Posterior vena cava (tissue), 2 donors: ENCODE data around the gene MUCL3. TPM values are rescaled to one million over a fixed set of nuclear protein-coding genes. Genes with fewer than 3 reads are reported as not detected.
"Not testable (repeated sequence)": the region's sequence is repeated elsewhere in the genome, so short reads cannot be mapped to it uniquely, and the experiment has no call there.

Source experiments
- DNase-seq: peaks from one replicate; pipeline ENCODE4 v3.0.0-alpha.2; 2020; ENCODE audit warnings: low spot score
- intact Hi-C, 2 donors: fragments of 100-400 bp; cut with DNase I; formaldehyde crosslinking; loops; one replicate each; pipeline versions ENCODE4 v1.14.1 to v1.14.2; 2022 to 2023
- total RNA-seq, 2 donors: library from RNA; stranded (reverse); fragmentation: NEBNext Ultra II Directional; extraction: Animal tissue kit (Norgen Biotek cat#: 25700); gene quantifications; one replicate each; pipeline ENCODE4 v1.2.1, GENCODE V29; 2021
- donor health status: DM: yes; HTN: yes; CAD: no.
- donor health status: DM: yes; HTN: yes; CAD: no.

The MUCL3 gene
- total RNA-seq, 2 donors from 2014 or later, result not detected

DNA sequence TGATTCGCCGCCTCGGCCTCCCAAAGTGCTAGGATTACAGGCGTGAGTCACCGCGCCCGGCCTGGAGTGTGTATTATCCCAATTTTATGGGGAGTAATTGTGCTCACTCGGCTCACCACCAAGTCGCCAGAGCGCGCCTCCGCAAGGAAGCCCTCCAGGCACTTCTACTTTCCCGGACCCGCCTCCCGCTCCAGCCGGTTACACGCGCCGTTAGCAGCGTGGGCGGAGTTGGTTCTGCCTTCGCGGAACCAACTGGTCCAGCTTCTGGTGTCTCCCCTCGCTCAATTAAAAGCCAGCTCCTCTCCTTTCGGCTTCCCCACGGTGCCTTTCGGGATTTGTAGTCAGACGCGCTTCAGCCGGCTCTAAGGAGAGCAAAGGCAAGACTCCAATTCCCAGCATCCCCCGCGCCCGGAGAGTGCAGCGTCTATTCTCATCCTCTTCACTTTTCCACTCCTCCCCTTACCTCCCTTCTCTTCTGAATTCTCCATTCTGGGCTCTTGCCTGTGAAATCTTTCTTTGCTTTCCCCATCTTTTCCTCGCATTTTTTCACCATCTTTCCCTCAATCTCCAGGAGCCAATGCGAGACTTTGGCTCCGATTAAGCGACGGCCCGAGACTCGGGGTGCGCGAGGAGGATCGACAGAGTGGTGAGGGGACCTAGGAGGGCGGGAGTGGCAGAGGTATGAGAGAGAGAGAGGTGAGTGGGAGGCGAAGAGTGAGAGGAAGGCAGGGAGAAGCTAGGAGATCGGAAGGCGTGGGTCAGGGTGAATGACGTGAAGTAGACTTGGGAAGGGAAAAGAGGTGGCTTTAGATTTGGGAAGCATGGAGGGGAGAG, 32.8 kb upstream of the MUCL3 start, which contains the start of gene GTF2H4:
Gene GTF2H4, plus strand, starts transcription at position 450 of the 834 bp plus-strand sequence.
- peak; percentile 99 for DNase-seq
- intact Hi-C loops, result no loop called here

- DNase-seq, result no peak
- intact Hi-C loops, result no loop called here
These were observed 32.1 kb upstream of the MUCL3 start for GRCh38 chr6:30908700-30909099.

- intact Hi-C loops, result loop anchor here in 1 of 2 donors (5.0 kb wide), 1 partner anchor 162 kb away; no protein-coding TSS in a partner anchor
These were observed 30.3 kb upstream of the MUCL3 start for GRCh38 chr6:30910473-30910872.

DNA sequence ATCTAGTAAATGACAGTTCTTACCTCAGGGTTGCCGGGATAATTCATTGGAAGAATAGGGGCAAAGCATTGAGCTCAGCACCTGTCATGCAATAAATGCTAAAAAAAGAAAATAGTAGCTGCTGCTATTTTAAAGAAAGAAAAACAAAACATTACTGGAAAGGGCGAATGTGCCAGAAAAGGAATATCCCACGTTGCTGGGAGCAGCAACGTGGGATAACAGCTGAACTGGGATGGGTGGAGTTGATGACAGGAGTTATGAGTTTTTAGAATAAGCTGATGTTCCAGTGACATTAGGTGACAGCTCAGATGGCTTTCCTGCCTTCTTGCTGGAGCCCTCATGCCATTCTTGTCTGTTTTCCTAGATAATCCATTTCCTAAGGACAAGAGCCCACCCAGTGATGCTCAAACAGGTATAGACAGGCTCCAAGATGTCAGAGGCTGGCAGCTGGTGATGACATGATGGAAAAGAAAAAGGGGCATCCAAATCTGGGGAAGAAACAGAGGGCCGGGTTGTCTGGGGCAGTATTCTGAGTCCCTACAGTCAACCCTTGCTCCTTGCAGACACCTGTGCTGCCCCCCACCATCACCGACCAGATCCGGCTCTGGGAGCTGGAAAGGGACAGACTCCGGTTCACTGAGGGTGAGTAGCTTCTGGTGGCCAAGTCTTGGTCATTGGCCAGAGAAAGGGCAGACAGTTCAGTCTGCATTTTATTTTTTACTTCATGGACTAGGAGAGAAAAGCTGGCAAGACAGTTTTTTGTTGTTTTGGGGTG, 27.8 kb upstream of the MUCL3 start:
- intact Hi-C loops, result loop anchor here in 1 of 2 donors (5.0 kb wide), 1 partner anchor 159 kb away; no protein-coding TSS in a partner anchor
- DNase-seq, result no peak

More at GRCh38 chr6:30910473-30910872, 30.3 kb upstream of the MUCL3 start:
- not testable (repeated sequence) for DNase-seq

GRCh38 chr6:30913721-30914075, 27.1 kb upstream of the MUCL3 start:
- intact Hi-C loops, result loop anchor here in 1 of 2 donors (5.0 kb wide), 1 partner anchor 159 kb away; no protein-coding TSS in a partner anchor
- DNase-seq, result no peak

DNA sequence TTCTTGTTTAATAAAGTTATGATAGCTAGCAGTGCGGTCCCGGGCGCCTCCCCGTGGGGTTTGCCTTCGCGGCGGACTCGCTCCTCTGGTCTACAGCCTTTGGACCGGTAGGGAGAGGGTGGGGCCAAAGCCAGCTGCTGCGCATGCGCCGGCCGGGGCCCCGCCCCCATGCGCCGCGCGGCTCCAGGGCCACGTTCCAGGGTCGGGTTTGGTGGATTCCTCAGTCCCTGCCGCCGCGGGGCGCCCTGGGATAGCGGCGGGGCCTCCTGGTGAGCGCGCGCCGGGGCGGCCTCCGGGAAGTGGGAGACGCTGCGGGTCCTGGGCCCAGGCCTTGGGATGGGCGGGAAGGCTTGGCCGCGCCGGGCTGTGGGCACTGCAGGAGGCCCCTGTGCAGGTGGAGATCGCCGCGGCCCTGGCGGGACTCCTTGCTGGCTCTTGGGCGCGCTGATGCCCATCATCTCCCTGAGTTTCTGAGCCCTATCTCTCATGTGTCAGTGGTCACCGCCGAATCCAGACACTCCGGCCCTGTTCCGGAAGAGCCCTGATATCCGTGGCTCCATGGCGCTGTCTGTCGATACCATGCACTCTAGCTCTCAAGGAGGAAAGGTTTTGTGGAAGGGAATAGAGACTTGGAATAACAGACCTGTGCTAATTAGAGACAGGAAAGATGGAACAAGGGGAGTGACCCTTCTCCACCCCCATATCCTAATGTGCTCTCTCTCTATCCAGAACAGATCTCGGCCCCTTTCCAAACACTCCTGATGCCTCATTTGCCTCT, 26.5 kb upstream of the MUCL3 start, which contains the start of gene VARS2:
Gene VARS2, plus strand, starts transcription at position 163 of the 778 bp plus-strand sequence. Its CDS starts 599 bp downstream, at position 762.
- intact Hi-C loops, result loop anchor here in 1 of 2 donors (5.0 kb wide), 1 partner anchor 158 kb away; no protein-coding TSS in a partner anchor
- DNase-seq, result peak; percentile 96

- no peak for DNase-seq
- intact Hi-C loops, result loop anchor here (5.0 kb wide), 2 partner anchors 157 to 162 kb away; no protein-coding TSS in a partner anchor
These were observed 25.8 kb upstream of the MUCL3 start for GRCh38 chr6:30914854-30915590.

GRCh38 chr6:30915591-30915946, 25.2 kb upstream of the MUCL3 start:
- intact Hi-C loops, result loop anchor here in 1 of 2 donors (5.0 kb wide), 1 partner anchor 162 kb away; no protein-coding TSS in a partner anchor
- DNase-seq, result no peak

DNA sequence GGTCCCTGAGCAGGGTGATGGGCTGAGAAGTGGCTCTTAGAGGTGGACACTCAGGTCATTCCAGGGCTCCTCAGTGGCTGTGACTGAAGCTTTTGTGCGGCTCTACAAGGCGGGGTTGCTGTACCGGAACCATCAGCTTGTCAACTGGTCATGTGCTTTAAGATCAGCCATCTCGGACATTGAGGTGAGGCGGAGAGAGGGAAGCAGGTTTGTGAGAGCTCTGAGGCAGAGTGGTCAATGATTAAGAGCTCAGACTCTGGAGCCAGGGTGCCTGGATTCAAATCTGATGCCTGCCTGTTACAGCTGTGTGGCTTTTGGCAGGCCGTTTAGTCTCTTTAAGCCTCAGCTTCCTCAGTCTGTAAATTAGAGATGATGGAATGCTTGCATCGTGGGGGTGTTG, 23.7 kb upstream of the MUCL3 start:
- intact Hi-C loops, result loop anchor here in 1 of 2 donors (5.0 kb wide), 1 partner anchor 160 kb away; no protein-coding TSS in a partner anchor
- no peak for DNase-seq

GRCh38 chr6:30917487-30917886, 23.3 kb upstream of the MUCL3 start:
- intact Hi-C loops, result loop anchor here in 1 of 2 donors (5.0 kb wide), 1 partner anchor 160 kb away; no protein-coding TSS in a partner anchor
- no peak for DNase-seq

DNA sequence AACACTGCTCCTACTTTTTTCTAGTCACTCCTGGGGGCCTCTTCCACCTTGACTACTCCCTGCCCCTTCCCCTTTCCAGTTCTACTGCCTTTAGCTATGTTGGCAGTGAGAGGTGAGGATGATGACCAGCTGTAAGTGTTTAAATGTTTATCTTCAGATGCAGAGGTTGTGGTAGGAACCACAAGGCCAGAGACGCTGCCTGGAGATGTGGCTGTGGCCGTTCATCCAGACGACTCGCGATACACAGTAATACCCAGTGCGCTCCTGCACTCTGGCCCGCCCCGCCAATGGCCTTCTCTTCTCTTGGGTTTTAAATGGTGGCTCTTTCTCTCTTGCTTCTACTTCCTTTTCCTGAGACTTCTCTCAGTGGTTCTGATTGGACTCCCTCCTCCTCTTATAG, 22.1 kb upstream of the MUCL3 start:
- intact Hi-C loops, result loop anchor here in 1 of 2 donors (5.0 kb wide), 1 partner anchor 159 kb away; no protein-coding TSS in a partner anchor
- no peak for DNase-seq

DNA sequence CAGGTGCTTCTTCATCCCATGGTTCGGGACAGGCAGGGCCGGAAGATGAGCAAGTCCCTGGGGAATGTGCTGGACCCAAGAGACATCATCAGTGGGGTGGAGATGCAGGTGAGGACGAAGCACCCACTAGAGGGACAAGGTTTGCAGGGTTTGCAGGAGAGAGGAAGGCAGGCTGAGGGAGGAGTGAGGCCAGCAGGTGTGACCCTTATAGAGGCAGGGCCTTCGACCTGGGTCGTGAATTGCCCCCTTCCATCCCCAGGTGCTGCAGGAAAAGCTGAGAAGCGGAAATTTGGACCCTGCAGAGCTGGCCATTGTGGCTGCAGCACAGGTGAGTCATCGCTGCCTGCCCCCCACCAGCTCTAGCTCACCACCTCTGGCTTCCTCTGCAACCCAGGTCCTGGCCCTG, 18.3 kb upstream of the MUCL3 start:
- DNase-seq, result no peak
- intact Hi-C loops, result no loop called here

DNA sequence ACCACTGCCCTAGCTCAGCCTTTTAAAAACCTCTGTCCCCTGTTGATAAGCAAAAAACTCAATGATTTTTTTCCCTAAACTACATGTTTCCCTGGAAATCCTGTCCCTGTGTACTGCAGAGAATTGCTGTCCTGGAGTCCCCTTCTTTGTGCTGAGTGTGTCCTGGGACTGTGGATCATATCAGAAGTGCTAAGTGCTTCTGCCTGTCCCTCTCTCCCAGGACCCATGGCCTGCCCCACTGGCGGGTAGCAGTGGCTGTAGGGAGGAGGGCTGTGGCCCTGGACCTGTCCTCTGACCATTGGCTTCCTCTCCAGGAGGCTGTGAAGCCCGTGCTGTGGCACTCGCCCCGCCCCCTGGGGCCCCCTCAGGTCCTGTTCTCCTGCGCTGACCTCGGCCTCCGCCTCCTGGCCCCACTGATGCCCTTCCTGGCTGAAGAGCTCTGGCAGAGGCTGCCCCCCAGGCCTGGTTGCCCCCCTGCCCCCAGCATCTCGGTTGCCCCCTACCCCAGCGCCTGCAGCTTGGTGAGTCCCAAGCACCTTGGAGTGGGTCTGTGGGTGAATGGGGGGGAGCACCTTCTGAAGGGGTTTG, 16.6 kb upstream of the MUCL3 start:
- intact Hi-C loops, result not testable (repeated sequence)

DNA sequence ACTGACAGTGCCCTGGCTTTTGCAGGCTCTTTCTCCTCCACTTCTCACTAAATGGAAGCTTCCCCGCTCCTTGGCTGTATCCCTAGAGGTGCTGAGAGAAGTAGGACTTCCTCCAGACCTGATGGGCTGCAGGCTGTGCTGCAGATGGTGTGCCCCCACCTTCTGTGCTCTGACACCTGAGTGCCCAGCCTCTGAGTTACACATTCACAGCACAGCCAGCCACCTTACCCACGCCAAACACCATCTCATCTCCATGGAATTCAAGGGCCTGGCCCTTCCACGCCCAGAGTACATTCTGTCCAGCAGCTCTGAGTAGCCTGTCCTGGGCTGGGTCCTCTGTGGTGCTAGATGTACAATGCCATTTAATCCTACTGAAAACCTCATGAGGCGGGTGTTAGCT, 14.1 kb upstream of the MUCL3 start:
- intact Hi-C loops, result no loop called here
- no peak for DNase-seq

More for the DNA sequence above, 16.6 kb upstream of the MUCL3 start:
- not testable (repeated sequence) for DNase-seq

- intact Hi-C loops, DNase-seq: not testable (repeated sequence)
These were observed 13.7 kb upstream of the MUCL3 start for GRCh38 chr6:30927080-30927479.

GRCh38 chr6:30928677-30929076, 12.1 kb upstream of the MUCL3 start:
- intact Hi-C loops, result no loop called here

DNA sequence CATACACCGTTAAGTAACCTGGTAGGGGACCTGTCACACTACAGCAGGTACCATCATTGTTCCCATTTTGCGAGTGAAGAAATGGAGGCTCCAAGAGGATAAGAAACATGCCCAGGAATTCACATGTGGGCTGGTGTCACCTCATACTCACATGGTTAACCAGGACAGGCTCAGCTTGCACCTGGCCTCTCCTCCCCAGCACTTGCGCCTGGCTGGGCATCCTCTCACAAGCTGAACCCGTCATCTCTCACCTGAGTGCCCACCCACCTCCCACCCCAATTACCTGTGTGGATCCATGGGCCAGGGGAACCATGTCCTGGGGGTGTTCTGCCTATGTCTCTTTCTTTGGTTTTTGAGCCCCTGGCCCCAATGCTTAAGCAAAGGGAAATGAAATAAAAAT, 10.3 kb upstream of the MUCL3 start:
- intact Hi-C loops, result loop anchor here in 1 of 2 donors (5.0 kb wide), 1 partner anchor 1018 kb away; no protein-coding TSS in a partner anchor

More at GRCh38 chr6:30928677-30929076, 12.1 kb upstream of the MUCL3 start:
- DNase-seq, result no peak

DNA sequence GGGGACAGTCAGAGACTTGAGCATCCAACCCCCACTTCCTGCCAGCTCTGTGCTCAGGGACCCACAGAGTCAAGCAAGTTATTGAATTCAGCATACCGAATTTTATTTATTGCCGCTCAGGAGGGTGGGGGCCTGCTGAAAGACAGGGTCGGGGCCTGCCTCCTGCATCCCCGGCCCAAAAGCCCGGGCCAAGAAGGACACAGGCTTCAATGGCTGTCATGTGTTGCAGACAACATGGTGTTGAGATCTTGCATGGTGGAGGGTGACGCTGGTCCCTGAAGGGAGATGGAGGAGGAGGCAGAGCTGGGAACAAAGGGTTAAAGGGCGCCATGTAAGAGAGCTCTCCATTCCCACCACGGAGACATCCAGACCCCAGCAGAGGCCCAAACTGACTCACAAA, 9.5 kb upstream of the MUCL3 start:
- DNase-seq, result no peak
- intact Hi-C loops, result loop anchor here in 1 of 2 donors (5.0 kb wide), 1 partner anchor 1019 kb away; no protein-coding TSS in a partner anchor

More for the DNA sequence above, 10.3 kb upstream of the MUCL3 start:
- DNase-seq, result no peak
